ENCODE data around the gene SOD1.

SOD1 gene

GRCh38 chr21:31670070-31670469 is 10.6 kb downstream of the SOD1 start:
- H3K27ac ChIP-seq: no peak overlapping the region
- CTCF ChIA-PET: no interaction called here
- DNase-seq (ENCODE audit: low spot score): no peak
- POLR2A ChIA-PET (ENCODE audit: low non-redundant PET): no interaction called here
- no peak for TF ChIP-seq CTCF (conservative IDR thresholded peaks at IDR 0.05; ENCODE audit: low read depth)

- ChIA-PET CTCF (no interaction called here), POLR2A (ENCODE audit: low non-redundant PET) (no interaction called here)
- TF ChIP-seq CTCF (conservative IDR thresholded peaks at IDR 0.05; ENCODE audit: low read depth): no peak
- DNase-seq (ENCODE audit: low spot score): no peak
- H3K27ac ChIP-seq: no peak overlapping the region
Observed at GRCh38 chr21:31671146-31671716, 11.7 kb downstream of the SOD1 start.

- ChIA-PET POLR2A (ENCODE audit: low non-redundant PET) (no interaction called here), CTCF (interaction anchor here (0.6 kb wide), 1 partner anchor 1473 kb away, joined by 3 read pairs; no protein-coding TSS in a partner anchor)
- TF ChIP-seq CTCF (conservative IDR thresholded peaks at IDR 0.05; ENCODE audit: low read depth): no peak
Observed at GRCh38 chr21:31671931-31672330, 12.4 kb downstream of the SOD1 start.

GRCh38 chr21:31673321-31673912 is 13.9 kb downstream of the SOD1 start:
- POLR2A ChIA-PET (ENCODE audit: low non-redundant PET): no interaction called here
- no peak for DNase-seq (ENCODE audit: low spot score)
- TF ChIP-seq CTCF (conservative IDR thresholded peaks at IDR 0.05; ENCODE audit: low read depth): no peak
- H3K27ac ChIP-seq: no peak overlapping the region
- CTCF ChIA-PET: no interaction called here

More at GRCh38 chr21:31671931-31672330, 12.4 kb downstream of the SOD1 start:
- no peak for DNase-seq (ENCODE audit: low spot score)
- peak overlapping the region; percentile 11; the same call in 1 of the 2 replicates for H3K27ac ChIP-seq

- no peak overlapping the region for H3K27ac ChIP-seq
- TF ChIP-seq CTCF (conservative IDR thresholded peaks at IDR 0.05; ENCODE audit: low read depth): no peak
- ChIA-PET CTCF (no interaction called here), POLR2A (ENCODE audit: low non-redundant PET) (no interaction called here)
- DNase-seq (ENCODE audit: low spot score): no peak
Observed at GRCh38 chr21:31675318-31675717, 15.8 kb downstream of the SOD1 start.

GRCh38 chr21:31675960-31676359 is 16.5 kb downstream of the SOD1 start:
- no peak for DNase-seq (ENCODE audit: low spot score)
- CTCF ChIA-PET: no interaction called here
- POLR2A ChIA-PET (ENCODE audit: low non-redundant PET): no interaction called here
- TF ChIP-seq CTCF (conservative IDR thresholded peaks at IDR 0.05; ENCODE audit: low read depth): no peak
- H3K27ac ChIP-seq: no peak overlapping the region

Measured in RWPE1 (cell line).